Measurements from ENCODE around the gene MR1. TPM values are rescaled to one million over a fixed set of nuclear protein-coding genes. Genes with fewer than 3 reads are reported as not detected.

The MR1 gene
- total RNA-seq, 1 donor from 2014 or later, result 5.3 TPM

GRCh38 chr1:181086091-181086490 is 52.3 kb downstream of the MR1 start:
- intact Hi-C loops (cut with DNase I), result loop anchor here (5.0 kb wide), 1 partner anchor 49 kb away; no protein-coding TSS in a partner anchor
- ATAC-seq, result no peak
- DNase-seq (ENCODE audit: missing footprints), result no peak

- DNase-seq (ENCODE audit: missing footprints) (no peak), ATAC-seq (no peak)
- intact Hi-C loops (cut with DNase I), result loop anchor here (5.0 kb wide), 1 partner anchor 50 kb away; no protein-coding TSS in a partner anchor
Measured at GRCh38 chr1:181086926-181087325, 53.1 kb downstream of the MR1 start.

DNA sequence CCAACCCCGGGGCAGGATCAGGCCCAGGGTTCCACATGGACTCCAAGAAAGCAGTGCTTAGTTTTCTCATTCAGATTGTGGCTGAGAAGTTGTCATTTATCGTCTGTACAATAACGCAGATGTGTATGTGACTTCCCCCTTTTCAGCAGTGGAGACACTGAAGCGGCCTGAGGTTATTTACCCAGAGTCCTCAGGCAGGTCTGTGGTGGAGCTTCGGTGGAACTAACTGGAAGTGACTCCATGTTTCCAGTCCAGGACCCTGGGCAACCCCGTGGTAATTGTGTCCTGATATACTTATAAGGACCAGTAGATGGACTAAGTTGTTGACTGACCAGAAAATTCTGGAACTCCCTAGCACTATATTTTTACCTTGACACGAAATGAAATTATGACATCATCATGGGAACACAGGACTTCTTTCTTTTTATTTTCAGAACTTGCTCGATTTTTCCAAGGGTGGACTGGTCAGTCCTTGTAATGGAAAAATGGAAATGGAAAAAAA is 53.7 kb downstream of the MR1 start:
- ATAC-seq, result no peak
- DNase-seq (ENCODE audit: missing footprints), result no peak
- intact Hi-C loops (cut with DNase I), result loop anchor here (5.0 kb wide), 1 partner anchor 50 kb away; no protein-coding TSS in a partner anchor

- ATAC-seq (peak; percentile 95), DNase-seq (ENCODE audit: missing footprints) (peak; percentile 98)
- intact Hi-C loops (cut with DNase I), result loop anchor here (2.0 to 5.0 kb wide), 3 partner anchors 16 to 64 kb away; no protein-coding TSS in a partner anchor
Measured at GRCh38 chr1:181088079-181089016, 54.6 kb downstream of the MR1 start, which contains the start of gene IER5. Gene IER5 (plus strand): TSS chr1:181088700. CDS start chr1:181088903, 203 bp downstream.

GRCh38 chr1:181089017-181089675 is 55.4 kb downstream of the MR1 start:
- intact Hi-C loops (cut with DNase I), result loop anchor here (2.0 to 5.0 kb wide), 3 partner anchors 16 to 64 kb away; no protein-coding TSS in a partner anchor
- ATAC-seq, result peak; percentile 3
- DNase-seq (ENCODE audit: missing footprints), result peak; percentile 75

DNA sequence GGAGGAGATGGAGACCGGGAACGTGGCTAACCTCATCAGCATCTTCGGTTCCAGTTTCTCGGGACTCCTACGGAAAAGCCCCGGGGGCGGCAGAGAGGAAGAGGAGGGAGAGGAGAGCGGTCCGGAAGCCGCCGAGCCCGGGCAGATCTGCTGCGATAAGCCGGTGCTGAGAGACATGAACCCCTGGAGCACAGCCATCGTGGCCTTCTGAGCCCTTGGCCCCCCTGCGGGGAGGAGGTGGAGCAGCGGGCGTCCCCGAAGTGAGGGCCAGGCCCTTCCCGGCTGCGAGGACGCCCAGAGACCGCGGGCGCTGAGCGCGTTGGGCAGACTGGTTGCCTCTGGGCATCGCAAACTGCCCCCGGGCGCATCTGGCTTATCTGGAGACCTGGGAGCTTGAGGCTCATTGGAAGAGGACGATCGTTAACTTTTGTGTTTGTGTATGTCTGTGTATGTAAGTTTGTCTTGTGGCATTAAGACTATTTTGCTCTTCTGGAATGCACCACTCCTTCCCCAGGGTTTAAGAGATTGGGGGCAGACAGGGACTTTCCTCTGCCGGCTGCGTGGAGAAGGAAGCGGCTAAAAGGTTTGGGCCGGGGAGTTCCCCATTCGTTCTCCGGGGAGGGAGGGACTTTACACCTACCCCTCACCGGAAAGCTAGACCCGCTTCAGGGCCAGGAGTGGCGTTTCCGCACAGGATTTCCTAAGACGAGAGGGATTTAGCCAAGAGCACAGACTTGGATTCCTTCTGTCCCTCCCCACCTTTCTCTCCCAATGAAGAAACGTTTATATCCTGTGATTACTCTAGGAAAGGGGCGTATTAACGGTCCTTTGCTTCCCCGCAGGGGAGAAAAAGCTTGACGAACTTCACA is 56.1 kb downstream of the MR1 start:
- ATAC-seq (peak; percentile 52), DNase-seq (ENCODE audit: missing footprints) (peak; percentile 87)
- intact Hi-C loops (cut with DNase I), result loop anchor here (2.0 to 5.0 kb wide), 3 partner anchors 15 to 63 kb away; no protein-coding TSS in a partner anchor

GRCh38 chr1:181090641-181091126 is 56.9 kb downstream of the MR1 start:
- ATAC-seq, result no peak
- intact Hi-C loops (cut with DNase I), result no loop called here
- DNase-seq (ENCODE audit: missing footprints), result no peak

DNA sequence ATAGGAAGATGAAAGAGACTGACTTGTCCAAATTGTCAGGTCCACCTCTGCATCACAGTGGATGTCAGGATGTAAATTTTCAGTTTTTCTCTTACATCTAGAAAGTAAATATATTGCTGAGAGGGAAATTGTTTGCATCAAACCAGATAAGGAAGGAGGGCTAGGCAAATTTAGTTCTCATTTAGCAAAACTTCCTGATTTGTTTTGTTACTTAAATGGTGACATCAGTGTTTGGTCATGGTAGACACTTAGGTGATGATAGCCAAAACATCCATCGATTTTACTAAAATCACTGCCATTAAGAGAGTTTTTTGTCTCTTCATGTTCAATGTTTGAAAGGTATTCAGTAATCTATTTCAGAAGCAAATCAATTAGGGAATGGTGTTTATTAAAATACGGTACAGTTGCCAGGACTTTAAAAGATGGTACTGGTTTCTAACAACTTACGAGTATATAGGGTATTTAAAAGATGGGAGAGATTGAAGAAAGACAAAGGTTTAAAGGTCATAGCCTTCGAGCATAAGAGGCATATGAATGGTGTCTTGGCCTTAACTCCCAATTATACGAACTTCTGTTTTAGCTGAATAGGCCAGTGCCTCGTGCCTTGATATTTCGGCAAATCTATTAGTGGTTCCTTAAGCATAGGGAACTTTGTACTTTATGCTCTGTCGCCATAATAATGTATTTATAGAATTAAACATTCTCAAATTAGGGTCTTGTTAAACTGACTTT is 57.7 kb downstream of the MR1 start:
- intact Hi-C loops (cut with DNase I), result no loop called here
- ATAC-seq (no peak), DNase-seq (ENCODE audit: missing footprints) (no peak)

GRCh38 chr1:181092056-181092455 is 58.3 kb downstream of the MR1 start:
- DNase-seq (ENCODE audit: missing footprints), result no peak
- no peak for ATAC-seq
- intact Hi-C loops (cut with DNase I), result no loop called here

DNA sequence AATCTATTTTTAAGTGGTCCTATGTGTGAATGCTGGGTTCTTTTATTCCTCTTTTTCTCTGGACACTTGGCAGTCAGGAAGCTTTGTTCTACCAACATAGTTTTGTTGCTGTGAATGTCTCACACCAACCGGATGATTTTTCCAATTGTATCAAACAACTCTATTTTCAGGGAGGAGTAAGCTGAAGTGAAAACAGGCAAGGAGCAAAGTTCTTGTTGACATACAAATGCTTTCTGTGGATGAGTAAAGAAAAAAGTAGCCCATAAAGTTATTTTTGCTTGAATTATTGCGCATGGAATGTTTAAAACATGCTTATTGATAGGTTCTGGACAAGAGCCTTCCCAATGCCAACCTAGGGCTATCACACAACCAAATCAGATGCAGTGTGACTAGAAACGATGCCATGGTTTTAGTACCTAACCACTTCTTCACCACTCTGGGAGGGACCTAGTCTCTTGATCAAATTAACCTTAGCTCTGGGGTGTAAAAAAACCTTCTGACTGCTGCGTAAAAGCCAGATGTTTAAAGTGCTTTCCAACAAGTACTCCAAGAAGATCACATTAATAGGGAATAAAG is 59.2 kb downstream of the MR1 start:
- ATAC-seq, result no peak
- DNase-seq (ENCODE audit: missing footprints), result no peak
- intact Hi-C loops (cut with DNase I), result no loop called here

- ATAC-seq (peak; percentile 47), DNase-seq (ENCODE audit: missing footprints) (no peak)
- intact Hi-C loops (cut with DNase I), result no loop called here
Measured at GRCh38 chr1:181094416-181095212, 60.8 kb downstream of the MR1 start.

- intact Hi-C loops (cut with DNase I), result no loop called here
- DNase-seq (ENCODE audit: missing footprints) (no peak), ATAC-seq (no peak)
Measured at GRCh38 chr1:181095260-181095659, 61.5 kb downstream of the MR1 start.

DNA sequence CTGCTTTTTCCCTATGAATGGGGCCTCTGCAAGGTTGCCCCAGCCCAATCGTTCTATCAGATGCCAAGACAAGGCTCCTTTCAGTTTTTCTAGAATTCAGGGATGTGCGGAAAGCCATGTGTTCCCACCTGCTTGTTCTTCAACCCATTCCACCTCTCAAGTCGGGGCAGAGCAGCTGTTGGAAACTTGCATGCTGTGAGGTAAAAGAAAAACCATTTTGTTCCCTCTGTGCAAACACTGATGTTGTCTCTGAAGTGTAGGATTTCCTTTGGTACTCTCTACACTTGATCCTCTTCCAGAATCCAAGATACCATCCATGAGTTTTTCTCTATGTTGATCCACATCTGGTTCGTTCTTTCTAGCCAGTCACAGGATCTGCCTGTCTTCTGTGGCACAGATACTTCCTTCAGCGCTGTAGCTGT is 62.0 kb downstream of the MR1 start:
- DNase-seq (ENCODE audit: missing footprints), result no peak
- intact Hi-C loops (cut with DNase I), result no loop called here
- peak; percentile 3 for ATAC-seq

- DNase-seq (ENCODE audit: missing footprints) (no peak), ATAC-seq (no peak)
- intact Hi-C loops (cut with DNase I), result no loop called here
Measured at GRCh38 chr1:181097242-181097641, 63.5 kb downstream of the MR1 start.

DNA sequence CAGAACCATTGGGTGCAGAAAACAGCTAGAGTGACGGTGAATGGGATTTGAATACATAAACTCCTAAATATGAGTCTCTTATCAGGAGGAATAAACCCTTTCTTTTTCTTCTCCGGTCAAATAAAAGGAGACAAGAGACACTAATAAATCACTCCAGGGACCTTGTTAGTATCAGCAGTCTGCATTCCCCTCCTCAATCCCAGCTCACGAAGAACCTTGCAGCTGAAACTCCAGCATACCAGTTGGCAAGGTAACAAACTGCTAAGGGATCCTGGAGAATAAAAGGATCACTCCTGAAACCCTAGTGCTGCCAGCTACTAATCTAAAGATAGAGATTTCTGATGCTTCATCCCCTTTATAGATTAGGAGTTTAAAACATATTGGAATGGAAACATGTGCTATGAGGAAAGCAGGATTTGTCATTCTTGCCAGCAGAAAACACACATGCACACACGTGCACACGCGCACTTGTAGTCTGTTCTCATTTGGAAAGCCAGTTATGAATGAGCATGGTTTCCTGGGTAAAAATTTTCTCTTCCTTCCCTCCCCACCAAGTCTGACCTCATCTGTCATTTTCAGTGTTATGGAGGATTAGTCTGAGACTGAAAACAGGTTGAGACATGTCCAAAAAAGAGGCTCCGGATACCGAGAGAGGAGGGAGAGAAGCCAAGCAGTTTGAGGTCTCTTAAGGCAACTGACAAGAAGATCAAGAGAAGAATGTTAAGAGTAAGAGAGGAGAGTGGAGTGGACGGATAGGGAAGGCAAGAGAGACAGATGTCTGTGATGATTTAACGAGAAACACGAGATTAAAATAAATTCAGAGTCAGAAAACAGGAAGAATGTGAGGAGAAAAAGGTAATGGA is 65.6 kb downstream of the MR1 start:
- no peak for ATAC-seq
- intact Hi-C loops (cut with DNase I), result no loop called here
- no peak for DNase-seq (ENCODE audit: missing footprints)
